Spleen (tissue), 7 donors: ENCODE data around the gene ST6GALNAC1.

ENCODE experiments used
- CTCF ChIP-seq, 11 experiments: fragments of 200-600 bp in 7 of 11; fragments of 450-650 bp in 4 of 11; sonication (generic) in 4 of 11; IDR thresholded peaks in 8 of 11; conservative IDR thresholded peaks in 3 of 11; 1 replicate in 7 of 11; 2 replicates in 4 of 11; pipeline versions ENCODE4 v1.4.0 to v1.8.0; 2016 to 2021; ENCODE audit warnings: antibody characterized with exemption in 11 of 11, inconsistent platforms in 4 of 11, mild to moderate bottlenecking in 1 of 11
- POLR2A ChIP-seq, 3 donors: fragments of 450-650 bp; IDR thresholded peaks; one replicate each; pipeline ENCODE4 v1.5.1; 2017; ENCODE audit warnings: antibody characterized with exemption in 3 of 3, mild to moderate bottlenecking in 1 of 3
- donor health status: DM: no; HTN: no; CAD: no; lungs with moderate emphysema.
- donor health status: DM: no; HTN: no; CAD: no.
- donor health status: DM: no; HTN: no; CAD: no.

DNA sequence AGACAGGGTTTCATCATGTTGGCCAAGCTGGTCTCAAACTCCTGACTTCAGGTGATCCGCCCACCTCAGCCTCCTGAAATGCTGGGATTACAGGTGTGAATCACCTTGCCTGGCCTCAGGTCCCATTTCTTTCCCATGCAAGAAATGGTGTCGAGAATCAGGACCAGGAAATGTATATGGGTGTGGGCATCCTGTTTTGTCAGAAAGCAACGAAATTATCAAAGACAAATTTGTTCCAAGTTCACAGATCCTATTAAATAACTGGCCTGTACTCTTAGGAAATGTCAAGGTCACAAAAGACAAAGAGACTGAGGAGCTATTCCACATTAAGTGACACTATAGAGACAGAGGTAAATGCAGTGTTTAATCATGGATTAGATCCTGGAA is 17.1 kb upstream of the ST6GALNAC1 start:
- TF ChIP-seq POLR2A (IDR thresholded peaks at IDR 0.05) (no peak), CTCF (IDR thresholded peaks at IDR 0.05 in 8 of 11, conservative IDR thresholded peaks at IDR 0.05 in 3 of 11) (no peak)
